HCT116 (cell line): ENCODE results near the gene MOB3B.
"Not testable (repeated sequence)": the region's sequence is repeated elsewhere in the genome, so short reads cannot be mapped to it uniquely, and the experiment has no call there.

ENCODE experiments used
- CTCF ChIP-seq, 3 experiments: fragments of 200-600 bp in 1 of 3; sonication (generic) in 1 of 3; IDR thresholded peaks in 2 of 3; conservative IDR thresholded peaks in 1 of 3; 2 replicates each; pipeline ENCODE4 v1.5.1; 2012 to 2017; ENCODE audit warnings: low read depth in 2 of 3, low read length in 2 of 3, antibody characterized with exemption in 1 of 3, borderline replicate concordance in 1 of 3, control low read depth in 1 of 3, mild to moderate bottlenecking in 1 of 3, mixed read lengths in 1 of 3, mixed run types in 1 of 3, moderate library complexity in 1 of 3; ENCODE audit not compliant: insufficient read depth in 1 of 3
- EZH2 ChIP-seq: fragments of 200-600 bp; sonication (generic); IDR thresholded peaks from 2 replicates; pipeline ENCODE4 v1.6.1; 2017; ENCODE audit warnings: antibody characterized with exemption, mixed run types
- POLR2A ChIP-seq: IDR thresholded peaks from 2 replicates; pipeline ENCODE4 v1.7.0; 2011; ENCODE audit warnings: borderline replicate concordance; ENCODE audit not compliant: insufficient read depth, insufficient read length; ENCODE audit errors: extremely low read depth
- POLR2AphosphoS5 ChIP-seq: IDR thresholded peaks from 2 replicates; pipeline ENCODE4 v1.6.1; 2011; ENCODE audit warnings: mild to moderate bottlenecking, low read depth, low read length, moderate library complexity

DNA sequence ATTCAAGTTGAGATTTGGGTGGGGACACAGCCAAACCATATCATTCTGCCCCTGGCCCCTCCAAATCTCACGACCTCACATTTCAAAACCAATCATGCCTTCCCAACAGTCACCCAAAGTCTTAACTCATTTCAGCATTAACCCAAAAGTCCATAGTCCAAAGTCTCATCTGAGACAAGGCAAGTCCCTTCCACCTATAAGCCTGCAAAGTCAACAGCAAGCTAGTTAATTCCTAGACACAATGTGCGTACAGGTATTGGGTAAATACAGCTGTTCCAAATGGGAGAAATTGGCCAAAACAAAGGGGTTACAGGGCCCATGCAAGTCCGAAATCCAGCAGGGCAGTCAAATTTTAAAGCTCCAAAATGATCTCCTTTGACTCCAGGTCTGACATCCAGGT lies 64.7 kb downstream of the MOB3B start:
- TF ChIP-seq EZH2; CTCF (IDR thresholded peaks at IDR 0.05 in 2 of 3, conservative IDR thresholded peaks at IDR 0.05 in 1 of 3; ENCODE audit: borderline replicate concordance in 1 of 3, insufficient read depth in 1 of 3, low read depth in 2 of 3, low read length in 2 of 3); POLR2A; POLR2AphosphoS5: not testable (repeated sequence)
